Right lobe of liver (tissue), 4 donors: ENCODE measurements around the gene SCARF2.

Experiments
- CTCF ChIP-seq, 4 donors: fragments of 200-600 bp in 3 of 4; fragments of 450-650 bp in 1 of 4; IDR thresholded peaks; one replicate each; pipeline versions ENCODE4 v1.5.1 to v1.8.0; 2016 to 2022; ENCODE audit warnings: antibody characterized with exemption in 4 of 4, mild to moderate bottlenecking in 2 of 4
- POLR2A ChIP-seq: fragments of 450-650 bp; IDR thresholded peaks from one replicate; pipeline ENCODE4 v1.6.1; 2017; ENCODE audit warnings: antibody characterized with exemption, mild to moderate bottlenecking
- donor health status: DM: no; HTN: no; CAD: no.
- donor health status: DM: no; HTN: no; CAD: no.
- donor health status: DM: no; HTN: yes; CAD: no.

GRCh38 chr22:20384171-20384570 lies 53.5 kb downstream of the SCARF2 start:
- TF ChIP-seq CTCF (IDR thresholded peaks at IDR 0.05): no peak
- no peak for TF ChIP-seq POLR2A
